Rectal smooth muscle tissue (tissue), 1 donor: ENCODE results near the gene TTC17.

Source experiments
- H3K27ac ChIP-seq: one replicate; pipeline ENCODE4 v1.7.0; 2013; ENCODE audit warnings: low read depth, low read length, inconsistent platforms
- H3K27me3 ChIP-seq: one replicate; pipeline ENCODE4 v1.7.0; 2013; ENCODE audit warnings: low read length; ENCODE audit not compliant: control insufficient read depth, insufficient read depth
- H3K36me3 ChIP-seq: one replicate; pipeline ENCODE4 v1.7.0; 2013; ENCODE audit warnings: low read length; ENCODE audit not compliant: control insufficient read depth, insufficient read depth
- H3K4me1 ChIP-seq: one replicate; pipeline ENCODE4 v1.7.0; 2013; ENCODE audit warnings: low read length; ENCODE audit not compliant: control insufficient read depth, insufficient read depth
- H3K4me3 ChIP-seq: one replicate; pipeline ENCODE4 v1.7.0; 2013; ENCODE audit warnings: low read length
- H3K9ac ChIP-seq: one replicate; pipeline ENCODE4 v1.7.0; 2013; ENCODE audit warnings: low read length

Gene TTC17

GRCh38 chr11:43489869-43490465 lies 131.2 kb downstream of the TTC17 start:
- no peak overlapping the region for H3K27ac ChIP-seq
- no peaks in the 10 kb centered on the region for H3K4me1 ChIP-seq
- H3K9ac ChIP-seq = no peak overlapping the region
- peaks cover 4% of the 10 kb centered on the region for H3K36me3 ChIP-seq
- H3K27me3 ChIP-seq = no peaks in the 10 kb centered on the region
- H3K4me3 ChIP-seq = no peak overlapping the region

GRCh38 chr11:43492701-43493100 lies 134.0 kb downstream of the TTC17 start:
- no peak overlapping the region for H3K27ac ChIP-seq
- no peak overlapping the region for H3K9ac ChIP-seq
- H3K36me3 ChIP-seq = peaks cover 4% of the 10 kb centered on the region
- H3K4me3 ChIP-seq = no peak overlapping the region
- H3K4me1 ChIP-seq = no peaks in the 10 kb centered on the region
- H3K27me3 ChIP-seq = no peaks in the 10 kb centered on the region

- Histone ChIP-seq H3K9ac (no peak overlapping the region), H3K4me1 (no peaks in the 10 kb centered on the region), H3K36me3 (peaks cover 4% of the 10 kb centered on the region), H3K27me3 (no peaks in the 10 kb centered on the region), H3K27ac (no peak overlapping the region), H3K4me3 (no peak overlapping the region)
These were observed 134.7 kb downstream of the TTC17 start for GRCh38 chr11:43493431-43493830.

- H3K27ac ChIP-seq = no peak overlapping the region
- no peaks in the 10 kb centered on the region for H3K4me1 ChIP-seq
- H3K36me3 ChIP-seq = no peaks in the 10 kb centered on the region
- H3K27me3 ChIP-seq = no peaks in the 10 kb centered on the region
- no peak overlapping the region for H3K9ac ChIP-seq
- no peak overlapping the region for H3K4me3 ChIP-seq
These were observed 138.4 kb downstream of the TTC17 start for GRCh38 chr11:43497144-43497543.

GRCh38 chr11:43498561-43498960 lies 139.8 kb downstream of the TTC17 start:
- H3K27me3 ChIP-seq = no peaks in the 10 kb centered on the region
- no peaks in the 10 kb centered on the region for H3K36me3 ChIP-seq
- H3K27ac ChIP-seq = no peak overlapping the region
- H3K4me3 ChIP-seq = no peak overlapping the region
- no peak overlapping the region for H3K9ac ChIP-seq
- H3K4me1 ChIP-seq = no peaks in the 10 kb centered on the region

GRCh38 chr11:43503417-43503816 lies 144.7 kb downstream of the TTC17 start:
- Histone ChIP-seq H3K27me3 (no peaks in the 10 kb centered on the region), H3K4me3 (no peak overlapping the region), H3K27ac (no peak overlapping the region), H3K4me1 (no peaks in the 10 kb centered on the region), H3K9ac (no peak overlapping the region), H3K36me3 (no peaks in the 10 kb centered on the region)

- Histone ChIP-seq H3K4me1 (no peaks in the 10 kb centered on the region), H3K27me3 (no peaks in the 10 kb centered on the region), H3K4me3 (no peak overlapping the region), H3K27ac (no peak overlapping the region), H3K9ac (no peak overlapping the region), H3K36me3 (no peaks in the 10 kb centered on the region)
These were observed 145.7 kb downstream of the TTC17 start for GRCh38 chr11:43504316-43504950.

- no peaks in the 10 kb centered on the region for H3K36me3 ChIP-seq
- no peak overlapping the region for H3K9ac ChIP-seq
- H3K27me3 ChIP-seq = no peaks in the 10 kb centered on the region
These were observed 146.5 kb downstream of the TTC17 start for GRCh38 chr11:43505171-43505570.

GRCh38 chr11:43507171-43507570 lies 148.5 kb downstream of the TTC17 start:
- no peaks in the 10 kb centered on the region for H3K36me3 ChIP-seq
- H3K4me3 ChIP-seq = no peak overlapping the region
- no peak overlapping the region for H3K27ac ChIP-seq

More at GRCh38 chr11:43505171-43505570, 146.5 kb downstream of the TTC17 start:
- Histone ChIP-seq H3K4me3 (no peak overlapping the region), H3K27ac (no peak overlapping the region), H3K4me1 (no peaks in the 10 kb centered on the region)

GRCh38 chr11:43508511-43508918 lies 149.8 kb downstream of the TTC17 start:
- Histone ChIP-seq H3K4me1 (no peaks in the 10 kb centered on the region), H3K9ac (no peak overlapping the region), H3K27me3 (no peaks in the 10 kb centered on the region), H3K36me3 (no peaks in the 10 kb centered on the region), H3K4me3 (no peak overlapping the region), H3K27ac (no peak overlapping the region)

More at GRCh38 chr11:43507171-43507570, 148.5 kb downstream of the TTC17 start:
- H3K4me1 ChIP-seq = no peaks in the 10 kb centered on the region
- no peak overlapping the region for H3K9ac ChIP-seq
- no peaks in the 10 kb centered on the region for H3K27me3 ChIP-seq

- H3K27ac ChIP-seq = no peak overlapping the region
- H3K36me3 ChIP-seq = no peaks in the 10 kb centered on the region
- H3K9ac ChIP-seq = no peak overlapping the region
- no peak overlapping the region for H3K4me3 ChIP-seq
- H3K4me1 ChIP-seq = no peaks in the 10 kb centered on the region
- no peaks in the 10 kb centered on the region for H3K27me3 ChIP-seq
These were observed 153.2 kb downstream of the TTC17 start for GRCh38 chr11:43511959-43512358.

- no peaks in the 10 kb centered on the region for H3K4me1 ChIP-seq
- H3K27me3 ChIP-seq = no peaks in the 10 kb centered on the region
- no peak overlapping the region for H3K9ac ChIP-seq
- H3K27ac ChIP-seq = no peak overlapping the region
- no peaks in the 10 kb centered on the region for H3K36me3 ChIP-seq
- H3K4me3 ChIP-seq = no peak overlapping the region
These were observed 156.4 kb downstream of the TTC17 start for GRCh38 chr11:43515090-43515489.

GRCh38 chr11:43516316-43516850 lies 157.7 kb downstream of the TTC17 start:
- Histone ChIP-seq H3K4me3 (no peak overlapping the region), H3K36me3 (no peaks in the 10 kb centered on the region), H3K9ac (no peak overlapping the region), H3K27me3 (no peaks in the 10 kb centered on the region), H3K27ac (no peak overlapping the region), H3K4me1 (no peaks in the 10 kb centered on the region)
